ENCODE data around the gene SCML1. TPM values are rescaled to one million over a fixed set of nuclear protein-coding genes. Genes with fewer than 3 reads are reported as not detected.
A peak's percentile ranks its signal among the peaks of the same experiment; 100 is the strongest.

Gene SCML1
- total RNA-seq, 4 donors from 2014 or later = 14.8 to 25.9 (median 20.5) TPM

- no peak for DNase-seq (ENCODE audit: low spot score)
- peak; percentile 43 for ATAC-seq (ENCODE audit: low FRiP score)
- no peak for TF ChIP-seq CTCF (IDR thresholded peaks at IDR 0.05)
These were observed 857 bp downstream of the SCML1 start for GRCh38 chrX:17737986-17738713.

- DNase-seq (ENCODE audit: low spot score) (no peak), ATAC-seq (ENCODE audit: low FRiP score) (no peak)
- no peak for TF ChIP-seq CTCF (IDR thresholded peaks at IDR 0.05)
These were observed 1.6 kb downstream of the SCML1 start for GRCh38 chrX:17738737-17739535.

- no peak for ATAC-seq (ENCODE audit: low FRiP score)
- no peak for TF ChIP-seq CTCF (IDR thresholded peaks at IDR 0.05)
These were observed 3.1 kb downstream of the SCML1 start for GRCh38 chrX:17740137-17741122.

GRCh38 chrX:17741123-17741511 is 3.8 kb downstream of the SCML1 start:
- DNase-seq (ENCODE audit: low spot score) (no peak), ATAC-seq (ENCODE audit: low FRiP score) (no peak)
- TF ChIP-seq CTCF (IDR thresholded peaks at IDR 0.05) = no peak

More at GRCh38 chrX:17740137-17741122, 3.1 kb downstream of the SCML1 start:
- no peak for DNase-seq (ENCODE audit: low spot score)

GRCh38 chrX:17743913-17744312 is 6.6 kb downstream of the SCML1 start:
- no peak for DNase-seq (ENCODE audit: low spot score)
- ATAC-seq (ENCODE audit: low FRiP score) = no peak
- TF ChIP-seq CTCF (IDR thresholded peaks at IDR 0.05) = no peak

- DNase-seq (ENCODE audit: low spot score) (no peak), ATAC-seq (ENCODE audit: low FRiP score) (no peak)
- TF ChIP-seq CTCF (IDR thresholded peaks at IDR 0.05) = no peak
These were observed 7.7 kb downstream of the SCML1 start for GRCh38 chrX:17744896-17745523.
